AG10803 (cell line): ENCODE data around the gene DHX36.

Source experiments
- DNase-seq: peaks from one replicate; pipeline ENCODE4 v3.0.0; 2010; ENCODE audit warnings: low read depth
- H3K4me3 ChIP-seq: 2 replicates; pipeline ENCODE4 v1.5.1; 2011; ENCODE audit warnings: mild to moderate bottlenecking, low read length, control low read depth
- CTCF ChIP-seq: conservative IDR thresholded peaks from 2 replicates; pipeline ENCODE4 v1.5.1; 2011; ENCODE audit warnings: mild to moderate bottlenecking, low read length, control low read depth, inconsistent platforms

Gene DHX36, protein sequence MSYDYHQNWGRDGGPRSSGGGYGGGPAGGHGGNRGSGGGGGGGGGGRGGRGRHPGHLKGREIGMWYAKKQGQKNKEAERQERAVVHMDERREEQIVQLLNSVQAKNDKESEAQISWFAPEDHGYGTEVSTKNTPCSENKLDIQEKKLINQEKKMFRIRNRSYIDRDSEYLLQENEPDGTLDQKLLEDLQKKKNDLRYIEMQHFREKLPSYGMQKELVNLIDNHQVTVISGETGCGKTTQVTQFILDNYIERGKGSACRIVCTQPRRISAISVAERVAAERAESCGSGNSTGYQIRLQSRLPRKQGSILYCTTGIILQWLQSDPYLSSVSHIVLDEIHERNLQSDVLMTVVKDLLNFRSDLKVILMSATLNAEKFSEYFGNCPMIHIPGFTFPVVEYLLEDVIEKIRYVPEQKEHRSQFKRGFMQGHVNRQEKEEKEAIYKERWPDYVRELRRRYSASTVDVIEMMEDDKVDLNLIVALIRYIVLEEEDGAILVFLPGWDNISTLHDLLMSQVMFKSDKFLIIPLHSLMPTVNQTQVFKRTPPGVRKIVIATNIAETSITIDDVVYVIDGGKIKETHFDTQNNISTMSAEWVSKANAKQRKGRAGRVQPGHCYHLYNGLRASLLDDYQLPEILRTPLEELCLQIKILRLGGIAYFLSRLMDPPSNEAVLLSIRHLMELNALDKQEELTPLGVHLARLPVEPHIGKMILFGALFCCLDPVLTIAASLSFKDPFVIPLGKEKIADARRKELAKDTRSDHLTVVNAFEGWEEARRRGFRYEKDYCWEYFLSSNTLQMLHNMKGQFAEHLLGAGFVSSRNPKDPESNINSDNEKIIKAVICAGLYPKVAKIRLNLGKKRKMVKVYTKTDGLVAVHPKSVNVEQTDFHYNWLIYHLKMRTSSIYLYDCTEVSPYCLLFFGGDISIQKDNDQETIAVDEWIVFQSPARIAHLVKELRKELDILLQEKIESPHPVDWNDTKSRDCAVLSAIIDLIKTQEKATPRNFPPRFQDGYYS

DNA sequence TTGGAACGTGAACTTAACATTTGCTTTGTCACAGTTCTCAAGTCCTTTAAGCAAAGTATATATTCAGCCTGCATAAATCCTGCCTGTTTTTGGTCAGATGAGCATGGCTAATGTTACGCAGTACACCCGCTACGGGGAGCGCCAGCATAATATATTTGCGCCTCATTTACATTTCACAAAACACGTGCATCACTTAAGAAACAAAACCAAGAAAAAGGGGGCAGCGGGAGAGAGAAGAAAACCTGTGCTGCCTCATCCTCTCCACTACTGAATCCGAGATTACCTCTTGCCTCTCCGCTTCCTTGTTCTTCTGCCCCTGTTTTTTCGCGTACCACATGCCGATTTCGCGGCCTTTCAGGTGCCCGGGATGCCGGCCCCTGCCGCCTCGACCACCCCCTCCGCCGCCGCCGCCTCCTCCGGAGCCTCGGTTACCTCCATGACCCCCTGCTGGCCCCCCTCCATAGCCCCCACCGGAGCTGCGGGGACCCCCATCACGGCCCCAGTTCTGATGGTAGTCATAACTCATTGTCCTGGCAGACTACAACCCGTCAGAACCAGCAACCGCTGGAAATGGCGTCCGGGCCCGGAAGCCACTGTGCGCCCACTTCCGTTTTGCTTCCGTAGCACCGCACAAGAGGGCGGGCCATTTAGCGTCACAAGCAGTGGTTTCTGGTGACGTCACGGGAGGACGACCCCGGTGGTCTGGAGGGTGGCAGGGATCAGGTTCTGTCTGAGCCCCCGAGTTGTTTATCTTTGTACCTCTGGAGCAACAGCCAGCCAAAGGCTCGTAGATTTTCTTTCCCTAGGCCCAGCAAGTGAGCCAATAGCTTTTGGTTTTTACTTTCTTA, at the start of gene DHX36:
DHX36 (minus strand) TSS at position 597 of the 848 bp plus-strand sequence; CDS start at position 526, 71 bp downstream.
- DNase-seq, result peak; percentile 89

GRCh38 chr3:154367221-154367620, 42.9 kb upstream of the DHX36 start:
- DNase-seq, result no peak
- TF ChIP-seq CTCF, result no peak
- H3K4me3 ChIP-seq, result no peak overlapping the region

More for the DNA sequence above, at the start of gene DHX36:
- no peak for TF ChIP-seq CTCF
- H3K4me3 ChIP-seq, result peak within 1 kb of the TSS; percentile 69

- no peak for DNase-seq
- H3K4me3 ChIP-seq, result no peak overlapping the region
- TF ChIP-seq CTCF, result no peak
These were observed 40.6 kb upstream of the DHX36 start for GRCh38 chr3:154364849-154365248.

- no peak overlapping the region for H3K4me3 ChIP-seq
- DNase-seq, result no peak
- TF ChIP-seq CTCF, result no peak
These were observed 36.8 kb upstream of the DHX36 start for GRCh38 chr3:154361099-154361498.

- TF ChIP-seq CTCF, result no peak
- H3K4me3 ChIP-seq, result no peak overlapping the region
- no peak for DNase-seq
These were observed 31.7 kb upstream of the DHX36 start for GRCh38 chr3:154356009-154356408.

DNA sequence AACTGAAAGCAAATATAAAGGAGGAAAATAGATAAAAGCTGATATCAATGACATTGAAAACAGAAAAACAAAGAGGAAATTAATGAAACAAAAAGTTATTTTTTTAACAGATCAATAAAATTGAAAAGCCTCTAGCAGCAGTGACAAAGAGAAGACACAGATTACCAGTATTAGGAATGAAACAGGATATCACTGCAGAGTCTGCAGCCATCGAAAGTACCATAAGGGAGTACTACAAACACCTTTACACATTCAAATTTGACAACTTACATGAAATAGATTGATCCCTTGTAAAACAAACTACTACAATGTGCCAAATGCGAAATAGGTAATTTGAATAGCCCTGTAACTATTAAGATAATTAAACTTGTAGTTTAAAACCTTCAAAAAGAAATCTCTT, 24.9 kb upstream of the DHX36 start:
- no peak for DNase-seq
- H3K4me3 ChIP-seq, result no peak overlapping the region
- no peak for TF ChIP-seq CTCF
